ENCODE results near the gene YBX2.

The YBX2 gene

DNA sequence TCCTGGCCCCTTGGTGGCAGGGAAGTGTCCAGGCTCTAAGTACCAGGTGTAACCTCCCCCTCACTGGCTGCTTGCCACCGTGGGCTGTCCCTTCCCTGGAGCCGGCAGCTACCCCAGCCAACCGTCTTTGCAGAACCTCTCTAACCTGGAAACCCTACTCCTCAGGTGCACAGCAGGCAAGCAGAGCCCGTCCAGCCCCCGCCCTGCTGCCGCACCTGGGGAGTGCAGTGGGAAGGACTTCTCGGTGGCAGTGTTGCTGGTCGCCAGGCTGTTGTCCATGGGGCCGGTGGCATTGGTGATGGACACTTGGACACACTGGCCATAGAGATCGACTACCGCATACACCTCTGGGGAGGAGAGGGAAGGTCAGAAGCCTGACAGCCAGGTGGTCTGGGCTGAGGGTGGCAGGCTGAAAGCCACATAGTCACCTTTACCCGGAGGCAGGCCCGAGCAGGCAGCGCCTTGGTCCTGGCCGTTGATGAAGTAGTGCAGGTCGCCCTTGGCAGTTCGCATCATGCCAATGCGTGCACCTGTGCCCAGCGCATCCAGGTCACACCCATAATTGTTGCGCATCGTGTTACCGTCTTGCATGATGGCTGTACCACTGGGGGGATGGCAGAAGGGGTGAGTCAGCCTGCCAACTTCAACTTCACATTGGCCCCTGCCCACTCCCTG is 28.2 kb upstream of the YBX2 start:
- DNase-seq (ENCODE audit: low spot score): no peak

DNA sequence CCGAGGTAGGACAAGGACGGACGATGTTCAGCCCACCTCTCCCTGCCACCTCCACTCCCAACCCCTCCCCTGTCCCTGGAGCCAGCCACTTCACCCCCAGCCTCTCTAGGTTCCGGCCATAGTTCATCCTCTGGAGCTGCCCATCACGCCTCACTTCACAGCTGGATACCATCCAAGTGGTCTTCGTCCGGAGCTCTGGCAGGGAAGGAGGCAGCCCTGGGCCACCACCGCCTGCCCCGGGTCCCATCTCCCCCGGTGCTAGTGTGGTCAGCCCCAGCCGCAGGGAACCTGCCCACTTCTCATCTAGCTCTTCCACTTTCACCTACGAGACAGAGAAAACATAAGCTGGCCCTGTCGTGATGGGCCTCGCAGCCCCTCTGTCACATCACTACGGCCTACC is 27.0 kb upstream of the YBX2 start:
- no peak for DNase-seq (ENCODE audit: low spot score)

DNA sequence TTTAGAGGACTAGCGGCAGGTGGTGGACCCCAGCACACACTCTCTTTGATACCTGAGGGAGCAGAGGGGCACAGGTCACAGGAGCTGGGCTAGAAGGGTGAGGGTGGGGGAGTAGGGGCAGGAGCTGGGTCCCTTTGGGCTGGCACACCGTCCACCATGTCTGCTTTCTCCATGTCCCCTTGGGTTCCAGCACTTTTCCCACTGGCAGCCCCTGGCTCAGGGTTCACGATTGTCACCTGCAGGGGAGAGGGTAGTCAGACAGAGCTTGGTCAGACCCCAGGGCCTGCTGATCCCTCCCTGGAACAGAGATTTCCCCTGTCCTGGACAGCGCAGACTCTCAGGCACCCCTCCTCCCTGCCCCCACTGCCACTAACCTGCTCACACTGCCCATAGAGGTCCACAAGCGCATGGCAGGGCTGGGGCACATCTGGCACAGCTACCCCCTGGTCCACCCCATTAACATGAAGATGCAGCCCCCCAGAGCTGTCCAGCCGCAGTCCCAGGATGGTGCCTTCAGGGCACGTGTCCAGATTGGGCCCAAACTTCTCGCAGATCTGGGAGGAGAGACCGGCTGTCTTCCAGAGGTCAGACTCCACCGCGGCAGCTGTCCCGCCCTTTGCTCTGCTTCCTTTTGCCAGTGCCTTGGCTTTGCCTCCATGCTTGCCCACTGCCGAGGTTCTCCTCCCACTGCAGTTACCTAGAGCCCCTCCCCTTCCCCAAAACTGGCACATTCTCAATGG is 23.9 kb upstream of the YBX2 start:
- no peak for DNase-seq (ENCODE audit: low spot score)

DNA sequence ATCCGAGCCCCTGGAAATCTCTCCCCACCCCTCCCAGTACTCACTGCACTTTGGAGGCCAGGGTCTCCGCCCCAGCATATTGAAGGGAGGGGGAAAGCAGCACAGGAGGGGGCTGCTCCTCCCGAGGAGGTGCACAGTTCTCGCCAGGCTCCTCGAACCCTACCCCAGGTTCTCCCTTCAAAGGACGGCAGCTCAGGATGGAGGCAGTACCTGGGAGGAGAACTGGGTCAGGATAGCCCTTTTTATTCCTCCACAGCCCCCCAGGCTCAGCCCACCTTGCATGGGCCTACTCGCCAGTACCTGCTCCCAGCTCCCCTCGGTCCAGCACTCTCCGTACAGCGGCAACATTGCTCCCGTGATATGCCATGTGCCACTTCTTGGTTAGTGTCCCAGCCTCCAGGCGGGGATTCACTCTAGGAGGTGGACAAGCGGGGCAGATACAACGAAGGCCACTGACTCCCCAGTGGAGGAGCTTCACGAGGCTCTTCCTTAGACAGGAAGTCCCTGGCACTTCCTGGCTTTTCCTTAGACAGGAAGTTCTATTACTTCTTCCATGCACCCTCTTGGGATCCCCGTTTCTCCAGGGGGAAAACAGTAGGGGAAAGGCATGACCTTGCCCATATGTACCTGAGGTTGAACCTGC is 22.8 kb upstream of the YBX2 start:
- no peak for DNase-seq (ENCODE audit: low spot score)

DNA sequence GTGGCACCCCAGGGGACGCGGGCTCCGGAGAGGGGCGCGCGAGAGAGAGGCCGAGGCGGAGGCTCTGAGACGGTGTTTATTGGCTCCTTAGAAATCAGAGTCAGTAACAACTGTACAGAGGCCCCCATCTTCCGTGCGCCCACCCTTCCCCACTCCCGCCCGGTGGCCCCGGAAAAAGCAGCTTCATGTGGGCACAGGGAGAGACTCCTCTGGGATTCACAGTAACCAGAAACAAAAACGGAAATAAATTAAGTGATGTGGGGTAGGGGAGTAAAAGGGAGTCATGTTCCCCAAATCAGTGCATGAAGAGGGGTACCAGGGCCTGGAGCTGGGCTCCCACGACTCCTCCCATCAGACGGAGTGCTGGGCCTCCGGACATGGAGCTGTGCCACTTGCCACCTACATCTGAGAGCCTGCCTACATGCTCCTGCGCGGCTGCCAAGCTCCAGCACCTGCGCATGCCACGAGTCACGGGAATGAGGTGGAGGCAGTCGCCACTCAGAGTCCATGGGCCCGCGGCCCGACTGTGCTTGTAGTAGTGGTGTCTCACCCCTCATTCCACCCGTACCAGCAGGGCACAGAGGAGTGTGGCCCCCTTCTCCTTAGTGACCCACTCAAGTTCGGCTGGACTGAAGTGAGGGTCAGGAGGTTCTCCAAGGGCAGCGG is 21.3 kb upstream of the YBX2 start:
- no peak for DNase-seq (ENCODE audit: low spot score)

DNA sequence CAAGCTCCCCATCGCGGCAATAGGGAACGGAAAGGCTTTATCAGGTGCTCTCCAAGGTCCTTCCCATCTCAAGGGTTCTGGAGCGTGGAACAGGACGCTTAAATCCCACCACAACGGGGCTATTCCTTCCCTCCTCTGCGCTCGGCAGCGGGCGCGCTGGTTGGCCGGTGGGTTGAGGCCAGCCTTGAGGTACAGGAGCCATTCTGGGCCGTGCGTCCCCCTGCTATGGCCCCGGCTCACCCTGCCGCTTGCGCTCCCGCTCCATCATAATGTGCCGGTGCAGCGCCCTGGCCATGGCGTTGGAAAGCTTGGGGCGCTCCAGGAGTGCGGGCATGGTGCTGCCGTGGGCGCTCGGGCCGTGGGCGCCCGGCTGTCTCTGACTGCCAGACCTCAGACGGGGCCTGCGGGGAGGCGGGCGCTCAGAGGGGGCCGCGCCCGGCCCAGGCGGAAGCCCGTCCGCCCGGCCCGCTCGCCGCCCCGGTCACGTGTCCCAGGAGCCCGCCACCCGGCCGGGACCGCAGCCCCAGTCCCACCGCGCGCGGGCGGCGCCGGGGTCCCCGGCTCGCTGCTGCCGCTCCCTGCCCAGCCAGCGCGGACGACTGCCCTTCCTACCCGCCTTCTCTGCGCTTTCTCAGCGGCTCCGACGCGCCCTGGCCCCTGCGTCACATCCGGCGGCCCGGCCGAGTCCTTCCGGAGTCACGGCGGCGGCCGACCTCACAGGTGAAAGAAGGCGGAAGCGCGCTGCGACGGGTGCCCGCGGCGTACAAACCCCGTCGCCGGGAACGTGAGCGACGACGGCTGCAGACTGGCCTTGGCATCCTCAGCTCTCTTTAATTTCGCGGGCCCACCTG is 20.5 kb upstream of the YBX2 start, which contains the start of gene GPS2:
TSS of gene GPS2 (minus strand) at position 642 of the 851 bp plus-strand sequence. CDS start at position 334, 308 bp downstream.
- DNase-seq (ENCODE audit: low spot score): peak; percentile 92

DNA sequence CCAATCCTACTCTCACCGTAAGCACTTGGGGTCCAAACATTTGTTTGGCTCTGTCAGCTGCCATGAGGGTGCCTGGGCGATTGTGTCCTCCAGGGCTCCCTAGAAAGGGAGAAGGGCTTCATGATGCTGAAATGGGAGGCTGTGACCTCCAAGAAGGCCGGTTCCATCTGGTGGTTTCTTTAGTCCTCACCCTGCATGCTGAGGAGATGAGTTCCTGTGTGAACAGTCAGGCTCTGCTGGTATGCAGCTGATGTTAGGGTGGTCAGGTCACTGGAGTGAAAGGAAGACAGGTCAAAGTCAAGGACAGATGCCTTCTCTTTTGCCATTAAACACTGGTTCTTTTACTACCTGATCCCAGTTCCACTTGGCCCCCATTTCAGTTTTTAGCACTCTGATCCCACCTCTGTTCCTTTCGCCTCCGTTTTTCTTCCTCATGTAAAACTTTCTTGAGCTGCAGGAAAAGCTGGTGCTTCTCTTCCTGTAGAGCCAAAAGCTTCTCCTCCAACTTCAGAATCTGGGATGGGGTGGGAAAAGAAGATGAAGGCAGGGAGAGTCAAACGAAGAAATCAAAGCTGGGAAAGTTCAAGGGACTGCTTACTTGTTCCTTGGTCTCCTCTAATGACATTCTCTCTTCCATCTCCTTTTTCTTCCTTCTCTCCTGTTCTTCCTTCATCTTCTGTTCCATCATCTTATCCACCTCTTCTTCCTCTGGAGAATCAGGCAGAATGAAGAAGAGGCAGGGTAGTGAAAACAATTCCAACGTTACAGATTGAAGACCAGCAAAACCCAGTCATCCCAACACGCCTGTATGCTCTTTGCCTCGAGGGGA is 19.7 kb upstream of the YBX2 start:
- no peak for DNase-seq (ENCODE audit: low spot score)

DNA sequence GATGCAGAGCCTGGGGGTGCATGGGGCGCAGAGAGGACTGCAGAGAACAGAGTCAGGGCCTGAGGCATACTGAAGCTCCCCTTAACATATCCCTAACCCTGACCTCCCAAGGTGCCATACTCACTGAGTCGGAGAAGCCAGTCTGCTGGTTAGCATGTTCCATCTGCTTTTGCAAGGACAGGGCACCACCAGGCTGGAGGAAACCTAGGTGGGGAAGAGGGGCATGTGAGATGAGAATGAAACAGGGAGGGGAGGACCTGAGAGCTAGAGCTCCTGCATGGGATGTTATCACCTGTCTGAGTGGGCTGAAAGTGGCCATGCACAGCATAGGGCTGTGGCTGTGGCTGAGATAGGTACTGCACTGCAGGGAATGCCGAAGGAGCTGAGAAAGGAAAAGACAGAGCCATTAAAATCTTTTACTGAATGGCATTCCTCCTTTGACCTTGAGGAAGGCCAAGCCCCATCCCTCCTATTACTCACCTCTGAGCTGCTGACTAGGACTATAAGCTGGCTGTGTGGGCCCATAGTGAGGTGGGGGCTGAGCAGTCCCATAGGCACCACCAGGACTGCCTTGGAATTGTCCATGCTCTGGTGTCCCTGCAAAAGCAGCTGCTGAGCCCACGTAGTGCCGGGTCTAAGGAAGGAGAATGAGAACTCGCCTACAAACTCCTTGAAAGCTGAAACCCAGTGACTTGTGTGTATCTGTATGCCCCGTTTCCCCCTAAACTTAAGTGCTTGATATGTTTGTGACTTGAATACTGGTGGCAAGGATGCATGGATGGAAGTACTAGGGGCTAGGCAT is 18.9 kb upstream of the YBX2 start:
- no peak for DNase-seq (ENCODE audit: low spot score)

DNA sequence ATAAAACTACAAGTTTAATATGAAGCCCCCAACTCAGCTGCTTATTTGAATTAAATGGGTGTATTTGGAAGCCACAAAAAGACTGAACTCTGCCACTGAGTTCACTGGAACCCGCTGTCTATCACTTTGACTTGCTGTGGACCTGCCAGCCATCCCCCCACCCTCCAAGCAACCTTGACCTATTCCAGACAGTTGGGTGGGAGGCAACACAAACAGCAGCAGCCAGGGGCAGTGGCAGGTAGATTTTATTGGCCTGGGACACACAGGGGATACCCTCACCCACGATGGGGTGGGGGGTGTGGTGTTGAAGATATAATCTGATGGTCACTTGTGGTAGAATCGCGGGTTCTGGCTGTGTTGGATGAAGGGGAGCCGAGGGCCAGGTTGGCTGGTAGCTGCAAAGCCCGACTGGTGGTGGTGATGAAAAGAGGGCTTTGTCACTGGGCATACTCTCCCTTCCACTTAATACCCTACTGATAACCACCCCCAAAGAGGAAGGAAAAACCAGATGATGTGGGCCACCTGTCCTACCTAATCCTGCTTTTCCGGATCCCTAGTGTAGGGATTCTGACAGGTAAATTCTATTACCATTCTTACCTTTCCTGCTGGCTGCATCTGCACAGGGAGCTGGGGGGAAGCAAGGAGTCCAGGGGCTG is 18.1 kb upstream of the YBX2 start:
- DNase-seq (ENCODE audit: low spot score): no peak

DNA sequence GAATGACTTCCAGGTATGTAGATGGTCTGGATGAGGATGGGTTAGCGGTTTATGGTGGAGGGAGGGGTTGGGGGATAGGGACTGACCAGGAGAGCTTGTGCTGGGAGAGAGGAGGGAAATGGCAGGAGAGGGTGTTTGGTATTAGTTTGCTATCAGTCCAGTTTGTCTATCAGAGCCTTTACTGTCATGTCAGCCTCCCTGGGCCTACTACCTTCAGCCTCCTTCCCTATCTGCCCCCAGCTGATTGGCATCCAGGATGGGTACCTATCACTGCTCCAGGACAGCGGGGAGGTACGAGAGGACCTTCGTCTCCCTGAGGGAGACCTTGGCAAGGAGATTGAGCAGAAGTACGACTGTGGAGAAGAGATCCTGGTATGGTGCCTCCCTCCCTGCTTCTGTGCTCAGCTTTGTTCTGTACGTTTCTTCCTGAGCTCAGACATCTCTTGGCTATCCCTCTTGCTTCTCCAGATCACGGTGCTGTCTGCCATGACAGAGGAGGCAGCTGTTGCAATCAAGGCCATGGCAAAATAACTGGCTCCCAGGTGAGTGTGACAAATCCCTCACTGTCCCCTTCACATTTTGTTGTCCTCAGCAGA is 16.8 kb upstream of the YBX2 start:
- DNase-seq (ENCODE audit: low spot score): no peak

DNA sequence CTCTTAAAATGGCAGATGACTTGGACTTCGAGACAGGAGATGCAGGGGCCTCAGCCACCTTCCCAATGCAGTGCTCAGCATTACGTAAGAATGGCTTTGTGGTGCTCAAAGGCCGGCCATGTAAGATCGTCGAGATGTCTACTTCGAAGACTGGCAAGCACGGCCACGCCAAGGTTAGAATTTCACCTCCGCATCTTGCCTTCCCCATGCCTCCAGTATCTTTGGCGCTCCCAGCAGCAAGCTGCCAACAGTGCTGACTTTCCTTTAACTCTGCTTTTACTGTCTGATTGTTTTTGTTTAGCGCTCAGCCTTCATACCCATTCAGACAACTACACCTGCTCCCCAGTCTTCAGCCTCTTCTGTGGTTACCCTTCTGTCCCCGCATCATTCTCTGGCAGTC is 15.2 kb upstream of the YBX2 start:
- no peak for DNase-seq (ENCODE audit: low spot score)

DNA sequence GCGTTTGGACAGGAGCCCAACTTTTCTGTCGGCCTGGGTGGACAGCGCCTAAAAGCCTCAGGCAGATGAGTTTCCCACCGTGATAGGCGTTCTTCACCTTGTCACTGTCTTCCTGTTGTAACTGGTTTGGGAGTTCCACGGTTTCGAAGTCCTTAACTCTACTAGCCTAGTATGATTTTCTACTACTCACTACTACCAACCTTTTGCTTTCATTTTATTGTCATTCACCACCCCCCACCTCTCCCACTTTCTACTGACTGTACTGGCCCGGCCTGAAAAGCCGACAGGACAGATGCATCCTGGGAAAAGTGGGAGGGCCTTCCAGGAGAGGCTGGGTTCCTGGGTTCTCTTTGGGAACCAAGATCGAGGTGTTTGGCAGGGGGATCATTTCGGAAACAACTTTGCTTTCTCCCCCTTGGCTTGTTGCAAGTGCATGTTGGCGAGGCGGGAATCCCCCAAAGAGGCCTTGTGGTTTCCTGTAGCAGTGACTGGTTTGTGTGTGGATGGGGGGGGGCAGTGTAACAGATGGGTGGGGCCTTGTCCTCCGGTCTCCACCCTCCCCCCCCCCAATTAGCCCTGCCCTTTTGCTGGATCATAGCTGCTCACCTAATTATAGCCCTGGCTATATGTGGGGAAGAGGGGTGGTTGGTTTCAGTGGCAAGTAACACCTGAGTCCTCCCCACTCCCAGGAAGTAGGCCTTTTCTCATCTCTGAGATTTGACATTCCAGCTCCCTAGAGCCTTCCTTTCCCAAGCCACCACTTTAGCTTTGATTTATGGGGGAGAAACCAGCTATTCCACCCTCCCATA is 14.4 kb upstream of the YBX2 start:
- peak; percentile 70 for DNase-seq (ENCODE audit: low spot score)

DNA sequence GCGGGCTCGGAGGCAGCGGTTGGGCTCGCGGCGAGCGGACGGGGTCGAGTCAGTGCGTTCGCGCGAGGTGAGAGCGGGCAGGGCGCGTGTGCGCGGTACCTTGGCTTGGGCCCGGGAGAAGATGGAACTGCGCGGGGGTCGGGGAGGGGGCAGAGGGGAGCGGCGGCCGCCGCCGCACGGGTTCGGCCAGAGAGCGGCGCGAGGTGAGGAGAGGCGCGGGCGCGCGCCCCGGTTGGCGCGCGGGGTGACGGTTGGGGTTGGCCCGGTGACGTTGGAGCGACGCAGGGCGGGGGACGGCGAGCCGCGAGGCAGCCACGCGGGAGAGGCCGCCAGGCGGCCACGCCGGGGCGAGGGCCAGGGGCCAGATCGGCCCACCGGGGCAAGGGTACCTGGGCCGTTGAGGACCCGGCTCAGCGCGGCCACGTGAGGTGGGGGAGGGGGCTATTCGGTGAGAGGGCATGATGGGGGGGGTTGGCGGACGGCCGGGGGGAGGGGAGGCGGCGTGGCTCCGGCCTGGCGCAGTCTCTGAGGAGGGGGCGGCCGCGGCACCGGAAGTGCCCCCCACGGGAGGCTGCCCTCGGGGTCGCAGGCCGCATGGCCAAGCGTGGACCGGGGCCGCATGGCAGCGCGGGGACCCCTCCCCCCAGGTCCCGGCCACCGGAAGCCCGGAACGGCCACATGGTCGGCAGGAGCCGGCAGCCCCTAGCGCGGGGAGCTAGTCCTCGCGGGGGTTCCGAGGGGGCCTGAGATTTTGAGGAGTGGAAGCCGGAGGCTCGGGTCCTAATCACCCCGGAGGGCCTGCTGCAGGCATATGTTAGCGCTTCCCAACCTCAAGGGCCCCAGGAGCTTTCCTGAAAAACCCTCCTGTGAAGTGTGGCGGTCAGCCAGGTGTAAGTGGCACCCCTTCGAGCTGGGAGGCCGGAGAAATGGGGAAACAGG is 13.5 kb upstream of the YBX2 start:
- peak; percentile 36 for DNase-seq (ENCODE audit: low spot score)

DNA sequence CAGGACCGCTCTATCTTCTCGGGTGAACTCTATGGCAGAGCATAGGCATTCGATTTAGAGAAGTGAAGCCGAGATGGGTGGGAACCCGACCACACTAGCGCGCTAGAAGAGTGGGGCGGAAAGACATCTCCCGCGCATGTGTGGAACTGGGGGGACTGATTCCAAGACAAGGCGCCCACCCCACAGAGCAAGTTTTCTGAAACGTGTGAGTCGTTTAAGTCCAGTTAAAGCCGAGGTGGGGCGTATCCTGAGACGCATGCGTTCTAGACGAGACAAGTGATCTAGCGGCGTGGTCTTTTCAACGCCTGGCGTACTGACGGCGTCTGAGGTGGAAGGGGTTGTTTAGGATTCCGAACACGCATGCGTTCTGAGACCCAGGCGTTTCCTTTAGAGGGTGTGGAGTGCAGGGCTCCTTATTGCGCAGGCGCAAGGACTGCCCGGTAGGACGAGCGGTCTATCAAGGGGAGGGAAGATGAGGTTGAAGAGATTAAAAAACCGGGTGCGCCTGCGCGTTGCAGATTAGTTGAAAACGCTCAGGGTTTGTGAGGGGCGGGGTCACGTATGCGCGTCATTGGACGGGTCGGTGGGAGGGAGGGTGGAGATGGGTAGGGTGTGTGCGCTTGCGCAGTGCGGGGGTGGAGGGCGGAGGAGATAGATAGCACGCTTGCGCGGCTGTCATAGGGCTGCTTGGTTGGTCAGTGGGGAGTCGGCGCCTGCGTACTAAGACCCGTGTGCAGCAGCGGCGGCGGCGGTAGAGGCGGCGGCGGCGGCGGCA is 12.7 kb upstream of the YBX2 start, which contains the start of gene EIF5A:
TSS of gene EIF5A (plus strand) at position 718 of the 775 bp plus-strand sequence. CDS start 2,008 bp downstream, outside the sequence.
- peak; percentile 99 for DNase-seq (ENCODE audit: low spot score)

DNA sequence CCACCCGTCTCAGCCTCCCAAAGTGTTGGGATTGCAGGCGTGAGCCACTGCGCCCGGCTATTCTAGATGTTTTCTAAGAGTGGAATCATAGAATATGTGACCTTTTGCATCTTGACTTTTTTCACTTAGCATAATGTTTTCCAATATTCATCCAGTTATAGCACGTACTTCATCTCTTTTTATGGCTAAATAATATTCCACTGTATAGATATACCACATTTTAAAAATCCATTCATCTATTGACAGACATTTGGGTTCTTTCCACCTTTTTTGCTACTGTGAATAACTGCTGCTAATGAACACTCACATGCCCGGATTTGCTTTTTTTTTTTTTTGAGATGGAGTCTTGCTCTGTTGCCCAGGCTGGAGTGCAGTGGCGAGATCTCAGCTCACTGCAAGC is 9.7 kb upstream of the YBX2 start:
- DNase-seq (ENCODE audit: low spot score): no peak

Measured in germinal center (tissue), 1 donor.